OCI-LY7 (cell line): ENCODE data around the gene HOXD4. TPM values are rescaled to one million over a fixed set of nuclear protein-coding genes. Genes with fewer than 3 reads are reported as not detected.
A peak's percentile ranks its signal among the peaks of the same experiment; 100 is the strongest.

Experiments
- BruUV-seq: library from RNA; stranded (reverse); fragments of 400-500 nt; replicated peaks from 2 replicates; lab custom pipeline; 2021; lab: Mats Ljungman, UMichigan
- CTCF ChIA-PET: fragments of 300-600 bp; sonication (Branson Sonifier 250); formaldehyde crosslinking; loops from one replicate; lab custom pipeline; 2022; ENCODE audit warnings: antibody characterized with exemption; ENCODE audit not compliant: unreplicated experiment; lab: Charles Lee
- POLR2A ChIA-PET: fragments of 300-600 bp; sonication (Branson Sonifier 250); formaldehyde crosslinking; loops from one replicate; lab custom pipeline; 2022; ENCODE audit warnings: antibody characterized with exemption; lab: Charles Lee
- DNase-seq: peaks from one replicate; pipeline ENCODE4 v3.0.0-alpha.2; 2015; ENCODE audit warnings: low spot score
- H2AFZ ChIP-seq: fragments of 200-600 bp; sonication (generic), shearing (Covaris generic); 2 replicates; pipeline ENCODE4 v1.6.1; 2014; ENCODE audit warnings: mild to moderate bottlenecking, antibody characterized with exemption, low read length, moderate library complexity
- H3K27ac ChIP-seq: fragments of 200-600 bp; sonication (generic); 2 replicates; pipeline ENCODE4 v1.5.1; 2014; ENCODE audit warnings: mixed run types, low read depth, mild to moderate bottlenecking, moderate library complexity, low read length, inconsistent platforms; ENCODE audit not compliant: poor library complexity, severe bottlenecking
- H3K36me3 ChIP-seq: fragments of 200-600 bp; sonication (generic); 2 replicates; pipeline ENCODE4 v1.6.1; 2014; ENCODE audit warnings: mild to moderate bottlenecking, antibody characterized with exemption, low read length, moderate library complexity, mixed read lengths; ENCODE audit not compliant: insufficient read depth
- H3K4me1 ChIP-seq: fragments of 200-600 bp; sonication (generic); 2 replicates; pipeline ENCODE4 v1.5.1; 2014; ENCODE audit warnings: mild to moderate bottlenecking, low read length; ENCODE audit not compliant: insufficient read depth, poor library complexity, severe bottlenecking
- H3K4me2 ChIP-seq: fragments of 200-600 bp; sonication (generic); 2 replicates; pipeline ENCODE4 v1.6.1; 2014; ENCODE audit warnings: mild to moderate bottlenecking, low read length
- H3K4me3 ChIP-seq: fragments of 200-600 bp; sonication (generic); 2 replicates; pipeline ENCODE4 v1.5.1; 2014; ENCODE audit warnings: mild to moderate bottlenecking, low read depth, low read length; ENCODE audit not compliant: poor library complexity, severe bottlenecking
- H3K79me2 ChIP-seq: fragments of 200-600 bp; sonication (generic); 2 replicates; pipeline ENCODE4 v1.6.1; 2016; ENCODE audit warnings: low read depth, mild to moderate bottlenecking, low read length, moderate library complexity, mixed read lengths; ENCODE audit not compliant: insufficient read depth
- H3K9me2 ChIP-seq: fragments of 200-600 bp; sonication (generic); 2 replicates; pipeline ENCODE4 v1.6.1; 2016; ENCODE audit warnings: mild to moderate bottlenecking, low read length, mixed read lengths; ENCODE audit not compliant: insufficient read depth
- H3K9me3 ChIP-seq: fragments of 200-600 bp; sonication (generic); 2 replicates; pipeline ENCODE4 v1.6.1; 2014; ENCODE audit warnings: mild to moderate bottlenecking, mixed run types, low read length, mixed read lengths
- H4K20me1 ChIP-seq: fragments of 200-600 bp; sonication (generic); 2 replicates; pipeline ENCODE4 v1.6.1; 2014; ENCODE audit warnings: mild to moderate bottlenecking, antibody characterized with exemption, low read length, moderate library complexity, mixed read lengths; ENCODE audit not compliant: insufficient read depth
- EZH2phosphoT487 ChIP-seq: fragments of 200-600 bp; sonication (generic); IDR thresholded peaks from 2 replicates; pipeline ENCODE4 v1.6.1; 2018; ENCODE audit warnings: low read depth, borderline replicate concordance, mild to moderate bottlenecking, mixed run types, antibody characterized with exemption, low read length, moderate library complexity, mixed read lengths
- intact Hi-C: fragments of 100-400 bp; cut with micrococcal nuclease; formaldehyde crosslinking; loops from one replicate; pipeline ENCODE4 v1.10.0; 2022; ENCODE audit not compliant: unreplicated experiment
- total RNA-seq, 2 experiments: library from RNA; depleted of rRNA in 1 of 2; stranded (reverse); fragments of >200 nt in 1 of 2; shearing (Covaris generic) in 1 of 2; gene quantifications; 2 replicates each; pipeline ENCODE4 v1.2.3, GENCODE V29; 2014 to 2022
- TF ChIP-seq, protein P1 (sequence below): fragments of 200-600 bp; sonication (generic); conservative IDR thresholded peaks from 2 replicates; pipeline ENCODE4 v1.5.1; 2014; ENCODE audit warnings: mild to moderate bottlenecking, antibody characterized with exemption, low read length, moderate library complexity, mixed read lengths

The HOXD4 gene
- total RNA-seq, 2 experiments from 2014 or later = not detected

DNA sequence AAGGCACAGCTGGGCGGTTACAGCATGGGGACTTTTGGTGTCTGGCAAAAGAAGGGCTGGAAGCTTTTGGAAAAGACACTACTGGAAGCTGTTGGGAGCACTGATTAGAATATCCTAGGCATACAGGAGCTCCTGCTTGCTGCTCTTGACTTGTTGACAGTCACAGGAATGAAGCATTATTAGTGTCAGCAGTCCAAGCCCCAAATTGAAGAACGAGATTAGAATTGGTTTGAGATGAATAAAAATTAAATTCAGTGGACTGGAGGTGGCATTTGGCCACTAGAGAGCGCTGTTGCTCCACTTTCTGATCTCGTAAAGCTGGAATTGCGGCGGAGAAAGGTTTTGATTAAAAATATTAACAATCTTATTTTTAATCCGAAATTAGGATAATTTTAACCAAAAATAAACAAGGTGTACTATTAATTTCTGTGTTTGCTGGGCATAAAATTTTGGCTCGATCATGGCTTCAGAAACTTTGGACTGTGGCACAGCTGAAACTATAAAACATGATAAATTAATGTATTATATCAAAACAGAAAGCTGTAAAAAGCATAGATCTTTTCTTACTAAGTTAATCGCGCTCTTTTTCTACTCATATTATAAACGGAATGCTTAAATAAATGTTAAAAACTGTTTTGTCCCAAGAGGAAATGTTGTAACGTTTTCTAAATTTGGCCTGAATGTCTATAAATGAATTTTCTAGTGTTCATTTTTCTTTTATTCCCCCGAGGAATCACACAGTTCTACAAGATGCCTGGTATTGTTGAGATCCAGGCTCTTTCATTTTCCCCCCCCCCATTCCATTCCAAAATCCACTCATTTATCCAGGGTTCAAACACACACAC, 24.2 kb upstream of the HOXD4 start:
- Histone ChIP-seq H3K4me2 (no peak overlapping the region), H4K20me1 (no peaks in the 10 kb centered on the region), H2AFZ (no peak overlapping the region), H3K4me3 (no peak overlapping the region), H3K9me3 (no peaks in the 10 kb centered on the region), H3K79me2 (no peaks in the 10 kb centered on the region), H3K36me3 (no peaks in the 10 kb centered on the region), H3K9me2 (no peaks in the 10 kb centered on the region), H3K4me1 (no peaks in the 10 kb centered on the region), H3K27ac (no peak overlapping the region)
- POLR2A ChIA-PET = interaction anchor here (0.5 to 0.6 kb wide), 2 partner anchors 53 to 688 kb away, joined by 3 read pairs; no protein-coding TSS in a partner anchor
- CTCF ChIA-PET = interaction anchor here (0.5 to 1.4 kb wide), 5 partner anchors 33 to 1888 kb away, joined by 3 to 6 read pairs (median 4); no protein-coding TSS in a partner anchor
- no peak for TF ChIP-seq EZH2phosphoT487
- TF ChIP-seq, protein P1, sequence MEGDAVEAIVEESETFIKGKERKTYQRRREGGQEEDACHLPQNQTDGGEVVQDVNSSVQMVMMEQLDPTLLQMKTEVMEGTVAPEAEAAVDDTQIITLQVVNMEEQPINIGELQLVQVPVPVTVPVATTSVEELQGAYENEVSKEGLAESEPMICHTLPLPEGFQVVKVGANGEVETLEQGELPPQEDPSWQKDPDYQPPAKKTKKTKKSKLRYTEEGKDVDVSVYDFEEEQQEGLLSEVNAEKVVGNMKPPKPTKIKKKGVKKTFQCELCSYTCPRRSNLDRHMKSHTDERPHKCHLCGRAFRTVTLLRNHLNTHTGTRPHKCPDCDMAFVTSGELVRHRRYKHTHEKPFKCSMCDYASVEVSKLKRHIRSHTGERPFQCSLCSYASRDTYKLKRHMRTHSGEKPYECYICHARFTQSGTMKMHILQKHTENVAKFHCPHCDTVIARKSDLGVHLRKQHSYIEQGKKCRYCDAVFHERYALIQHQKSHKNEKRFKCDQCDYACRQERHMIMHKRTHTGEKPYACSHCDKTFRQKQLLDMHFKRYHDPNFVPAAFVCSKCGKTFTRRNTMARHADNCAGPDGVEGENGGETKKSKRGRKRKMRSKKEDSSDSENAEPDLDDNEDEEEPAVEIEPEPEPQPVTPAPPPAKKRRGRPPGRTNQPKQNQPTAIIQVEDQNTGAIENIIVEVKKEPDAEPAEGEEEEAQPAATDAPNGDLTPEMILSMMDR = peak; percentile 99
- intact Hi-C loops = loop anchor here (1.0 to 5.0 kb wide), 5 partner anchors 328 to 1020 kb away; no protein-coding TSS in a partner anchor
- DNase-seq = peak; percentile 66
- no TSS peak for BruUV-seq

DNA sequence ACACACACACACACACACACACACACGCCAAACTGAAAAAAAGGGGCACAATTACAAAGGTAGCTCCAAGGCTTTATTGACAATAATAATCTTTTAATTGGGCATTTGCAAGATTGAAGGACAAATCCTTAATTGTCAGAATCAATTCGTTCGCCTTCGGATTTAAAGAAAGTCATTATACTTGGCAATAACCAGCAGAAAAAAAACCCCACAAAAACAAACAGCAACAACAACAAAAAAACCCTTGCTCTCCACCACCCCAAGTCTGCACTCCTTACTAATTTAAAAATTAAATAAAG, 23.6 kb upstream of the HOXD4 start:
- BruUV-seq = no TSS peak
- Histone ChIP-seq H4K20me1 (no peaks in the 10 kb centered on the region), H3K4me1 (no peaks in the 10 kb centered on the region), H3K9me2 (no peaks in the 10 kb centered on the region), H3K79me2 (no peaks in the 10 kb centered on the region), H3K36me3 (no peaks in the 10 kb centered on the region), H3K4me2 (no peak overlapping the region), H3K9me3 (no peaks in the 10 kb centered on the region), H3K4me3 (no peak overlapping the region), H3K27ac (no peak overlapping the region), H2AFZ (no peak overlapping the region)
- intact Hi-C loops = loop anchor here (1.0 to 5.0 kb wide), 5 partner anchors 327 to 1019 kb away; no protein-coding TSS in a partner anchor
- no peak for DNase-seq
- CTCF ChIA-PET = interaction anchor here (0.6 to 1.4 kb wide), 6 partner anchors 34 to 1887 kb away, joined by 3 to 6 read pairs (median 4); no protein-coding TSS in a partner anchor
- POLR2A ChIA-PET = interaction anchor here (0.6 kb wide), 1 partner anchor 689 kb away, joined by 3 read pairs; no protein-coding TSS in a partner anchor
- TF ChIP-seq, protein P1 = no peak
- TF ChIP-seq EZH2phosphoT487 = no peak
